NOMO-1 treated with DMSO at 0.1 percent for 48 hours (cell line): Measurements from ENCODE around the gene AGER.
A peak's percentile ranks its signal among the peaks of the same experiment; 100 is the strongest.
"Not testable (repeated sequence)": the region's sequence is repeated elsewhere in the genome, so short reads cannot be mapped to it uniquely, and the experiment has no call there.

Experiments
- DNase-seq: peaks from one replicate; lab custom pipeline; 2025; ENCODE audit not compliant: unreplicated experiment; lab: John Stamatoyannopoulos, UW

Gene AGER

DNA sequence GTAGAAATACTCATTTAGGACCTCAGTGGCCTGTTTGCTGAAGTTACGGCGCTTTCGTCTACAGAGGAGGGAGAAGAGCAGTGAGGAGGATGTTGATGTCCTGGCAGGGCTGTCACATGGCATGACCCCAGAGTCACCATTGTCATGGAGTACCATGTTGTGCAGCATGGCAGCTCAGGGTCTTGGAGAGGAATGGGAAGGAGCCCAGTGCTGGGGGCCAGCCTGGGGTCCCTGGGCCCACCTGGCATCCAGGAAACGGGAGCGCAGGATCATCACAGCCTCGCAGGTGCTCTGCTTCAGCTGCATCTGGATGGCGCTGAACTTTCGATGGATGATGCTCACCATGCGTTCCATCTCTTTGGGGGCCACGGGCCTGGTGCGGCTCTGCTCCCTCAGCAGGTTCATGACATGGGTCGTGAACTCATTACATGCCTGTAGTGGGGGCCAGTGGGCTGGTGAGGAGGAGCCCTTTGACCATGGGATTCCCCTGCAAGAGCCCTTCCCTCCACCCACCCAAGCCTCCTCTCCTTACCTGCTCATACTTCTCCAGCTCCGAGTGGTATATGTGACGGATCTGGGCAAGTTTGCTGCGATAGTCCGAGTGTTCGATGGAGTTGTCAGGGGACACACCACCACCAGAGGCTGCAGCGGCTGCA, 3.8 kb upstream of the AGER start:
- not testable (repeated sequence) for DNase-seq

DNA sequence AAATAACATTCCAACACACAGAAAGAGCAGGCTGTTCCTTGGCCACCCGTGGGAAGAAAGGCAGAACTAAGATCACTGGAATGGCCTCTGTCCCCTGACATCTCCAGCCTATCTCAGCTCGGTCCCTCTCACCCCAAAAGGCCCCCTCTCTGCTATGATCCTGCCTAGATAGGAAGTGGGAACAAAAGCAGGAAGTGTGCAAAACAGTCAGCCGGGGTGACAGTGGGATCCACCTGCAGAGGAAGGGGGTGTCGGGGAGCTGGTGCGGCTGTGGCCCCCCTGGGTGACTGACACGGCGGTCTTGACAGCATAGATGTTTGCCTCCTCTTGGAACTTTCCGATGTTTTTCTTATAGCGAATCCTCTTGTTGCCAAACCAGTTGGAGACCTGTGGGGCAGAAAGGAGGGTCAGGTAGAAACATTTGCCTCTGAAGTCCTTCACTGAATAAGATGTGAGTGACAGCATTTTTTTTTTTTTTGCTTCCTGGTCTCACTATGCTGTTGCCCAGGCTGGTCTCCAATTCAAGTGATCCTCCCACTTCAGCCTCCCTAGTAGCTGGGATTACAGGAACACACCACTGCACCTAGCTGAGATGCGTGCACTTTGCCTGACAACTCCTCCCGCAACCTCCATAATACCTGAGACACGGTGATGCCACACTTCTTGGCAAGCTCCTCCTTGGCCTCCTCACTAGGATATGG, 3.1 kb upstream of the AGER start:
- no peak for DNase-seq

DNA sequence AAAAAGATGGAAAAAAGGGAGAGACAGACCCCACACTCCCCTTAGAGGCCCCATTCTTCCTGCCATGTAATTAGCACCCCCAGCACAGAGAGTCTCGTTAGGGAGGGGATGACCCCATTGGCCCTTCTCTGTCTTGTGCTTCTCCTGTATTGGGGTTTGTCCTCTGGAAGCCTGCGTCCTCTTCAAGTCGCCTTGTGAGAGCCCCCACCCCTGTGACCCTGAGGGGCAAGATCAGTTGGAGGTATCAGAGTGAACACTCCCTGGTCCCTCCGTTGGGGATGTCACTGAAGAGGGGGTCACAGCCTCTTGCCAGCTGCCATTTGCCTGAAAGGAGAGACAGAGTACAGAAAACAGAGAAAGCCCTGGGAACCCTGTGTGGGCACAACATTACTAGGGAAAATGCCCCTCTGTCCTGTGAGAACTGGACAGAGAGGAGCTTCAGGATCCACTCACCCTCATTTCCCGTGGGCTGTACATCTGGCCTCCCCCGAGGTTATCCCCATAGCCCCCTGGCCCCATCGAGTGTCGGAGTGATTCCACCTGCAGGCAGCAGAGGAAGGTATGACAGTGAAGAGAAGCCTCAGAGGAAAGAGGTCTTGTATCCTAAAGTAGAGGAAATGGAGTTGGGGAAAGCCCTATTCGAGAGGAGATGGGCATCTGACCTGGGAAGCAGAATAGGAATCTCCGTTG, 2.2 kb upstream of the AGER start:
- DNase-seq: not testable (repeated sequence)

GRCh38 chr6:32185681-32186131, 1.7 kb upstream of the AGER start:
- DNase-seq: peak; percentile 52

DNA sequence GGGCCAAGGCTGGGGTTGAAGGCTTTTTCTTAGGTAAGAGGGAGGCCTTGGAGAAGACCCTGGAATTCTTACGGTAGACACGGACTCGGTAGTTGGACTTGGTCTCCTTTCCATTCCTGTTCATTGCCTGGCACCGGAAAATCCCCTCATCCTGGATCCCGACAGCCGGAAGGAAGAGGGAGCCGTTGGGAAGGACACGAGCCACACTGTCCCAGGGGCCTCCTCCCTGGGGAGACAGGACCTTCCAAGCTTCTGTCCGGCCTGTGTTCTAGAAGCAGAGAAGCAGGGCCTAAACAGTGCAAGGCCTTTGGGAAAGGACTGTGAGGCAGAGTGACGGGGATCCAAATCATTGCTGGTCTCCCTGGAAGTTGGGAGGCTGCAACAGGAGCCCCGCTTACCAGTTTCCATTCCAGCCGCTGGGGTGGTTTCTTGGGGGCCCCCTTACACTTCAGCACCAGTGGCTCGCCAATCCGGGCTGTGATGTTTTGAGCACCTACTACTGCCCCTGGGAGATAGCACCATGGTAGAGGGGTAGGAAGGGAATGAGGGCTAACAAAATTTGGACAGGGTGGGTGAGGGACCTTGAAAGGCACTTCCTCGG, 470 bp downstream of the AGER start:
- DNase-seq: no peak

DNA sequence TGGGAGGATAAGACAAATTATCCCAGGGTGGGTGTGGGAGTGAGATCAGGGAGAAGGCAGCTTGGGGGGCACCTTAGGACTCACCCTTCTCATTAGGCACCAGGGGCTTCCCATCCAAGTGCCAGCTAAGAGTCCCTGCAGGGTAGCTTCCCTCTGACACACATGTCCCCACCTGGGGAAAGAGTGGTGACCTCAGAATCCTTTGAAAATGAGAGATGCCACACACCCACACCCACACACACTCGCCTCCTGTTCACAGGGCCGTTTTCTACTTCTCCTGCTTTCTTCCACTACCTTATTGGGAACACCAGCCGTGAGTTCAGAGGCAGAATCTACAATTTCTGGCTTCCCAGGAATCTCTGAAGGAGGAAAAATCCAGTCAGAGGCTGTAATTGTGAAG, 1.0 kb downstream of the AGER start:
- DNase-seq: no peak

- DNase-seq: no peak
Observed at GRCh38 chr6:32182555-32182981, 1.5 kb downstream of the AGER start.

DNA sequence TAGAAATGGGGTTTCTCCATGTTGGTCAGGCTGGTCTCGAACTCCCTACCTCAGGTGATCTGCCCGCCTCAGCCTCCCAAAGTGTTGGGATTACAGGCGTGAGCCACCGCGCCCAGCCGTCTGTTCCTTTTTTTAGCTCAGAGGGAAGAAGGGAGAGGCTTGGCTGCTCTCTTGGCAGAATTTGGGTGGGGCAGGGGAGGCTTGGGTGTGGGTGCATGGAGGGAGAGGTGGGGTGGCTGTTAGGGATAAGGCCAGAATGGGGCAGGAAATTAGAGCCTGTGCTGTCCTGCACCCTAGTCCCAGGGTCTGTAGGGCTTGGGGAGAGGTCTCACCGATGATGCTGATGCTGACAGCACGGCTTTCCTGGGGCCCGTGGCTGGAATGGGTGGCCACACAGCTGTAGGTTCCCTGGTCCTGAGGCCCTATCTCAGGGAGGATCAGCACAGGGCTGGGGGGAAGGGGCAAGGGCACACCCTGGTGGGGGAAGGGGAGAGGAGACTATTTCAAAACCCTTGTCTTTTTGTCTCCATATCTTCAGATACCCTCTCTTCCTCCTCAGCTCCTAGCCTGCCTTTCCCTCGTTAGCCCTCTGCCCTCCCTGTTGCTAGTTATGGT, 2.0 kb downstream of the AGER start:
- no peak for DNase-seq

- no peak for DNase-seq
Observed at GRCh38 chr6:32181148-32181702, 2.8 kb downstream of the AGER start.

- DNase-seq: no peak
Observed at GRCh38 chr6:32179766-32180405, 4.2 kb downstream of the AGER start.

- no peak for DNase-seq
Observed at GRCh38 chr6:32178547-32179440, 5.3 kb downstream of the AGER start.

DNA sequence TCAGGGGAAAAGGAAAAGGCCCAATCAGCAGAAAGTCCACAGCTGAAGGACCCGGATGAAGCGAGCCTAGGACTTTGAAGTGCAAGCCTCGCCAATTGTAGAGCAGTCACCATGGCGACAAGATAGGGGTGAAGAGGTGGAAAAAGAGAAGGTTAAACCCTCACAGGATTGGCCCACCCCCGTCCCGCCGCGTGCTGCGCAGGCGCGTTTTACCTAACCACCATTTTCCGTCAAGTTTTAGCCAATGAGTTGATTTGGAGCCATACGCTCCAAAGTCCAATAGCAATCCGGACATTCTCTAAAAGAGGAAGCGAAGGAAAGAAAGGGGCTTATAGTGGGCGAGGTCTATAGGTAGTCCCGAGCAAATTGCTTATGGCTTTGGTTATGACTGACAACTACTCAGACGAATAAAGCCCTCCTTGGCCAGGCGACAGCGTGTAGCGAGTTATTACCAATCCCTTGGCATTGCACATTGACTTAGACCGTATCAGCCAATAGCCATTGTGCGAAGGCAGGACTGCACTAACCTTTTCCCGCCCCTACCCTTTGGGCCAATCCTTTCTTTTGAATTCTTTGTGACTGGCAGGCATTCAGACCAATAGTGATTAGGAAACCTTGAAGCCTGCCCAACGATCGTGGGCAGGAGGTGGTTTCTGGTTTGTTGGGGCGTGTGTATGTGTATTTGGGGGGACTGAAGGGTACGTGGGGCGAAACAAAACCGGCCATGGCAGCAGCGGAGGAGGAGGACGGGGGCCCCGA, 6.1 kb downstream of the AGER start, which contains the start of gene RNF5:
Gene RNF5, plus strand, starts transcription at position 618 of the 759 bp plus-strand sequence. Its CDS starts 107 bp downstream, at position 725.
- DNase-seq: peak; percentile 100

- DNase-seq: peak; percentile 51
Observed at GRCh38 chr6:32177183-32177787, 6.8 kb downstream of the AGER start.

- DNase-seq: no peak
Observed at GRCh38 chr6:32176476-32177182, 7.4 kb downstream of the AGER start.

DNA sequence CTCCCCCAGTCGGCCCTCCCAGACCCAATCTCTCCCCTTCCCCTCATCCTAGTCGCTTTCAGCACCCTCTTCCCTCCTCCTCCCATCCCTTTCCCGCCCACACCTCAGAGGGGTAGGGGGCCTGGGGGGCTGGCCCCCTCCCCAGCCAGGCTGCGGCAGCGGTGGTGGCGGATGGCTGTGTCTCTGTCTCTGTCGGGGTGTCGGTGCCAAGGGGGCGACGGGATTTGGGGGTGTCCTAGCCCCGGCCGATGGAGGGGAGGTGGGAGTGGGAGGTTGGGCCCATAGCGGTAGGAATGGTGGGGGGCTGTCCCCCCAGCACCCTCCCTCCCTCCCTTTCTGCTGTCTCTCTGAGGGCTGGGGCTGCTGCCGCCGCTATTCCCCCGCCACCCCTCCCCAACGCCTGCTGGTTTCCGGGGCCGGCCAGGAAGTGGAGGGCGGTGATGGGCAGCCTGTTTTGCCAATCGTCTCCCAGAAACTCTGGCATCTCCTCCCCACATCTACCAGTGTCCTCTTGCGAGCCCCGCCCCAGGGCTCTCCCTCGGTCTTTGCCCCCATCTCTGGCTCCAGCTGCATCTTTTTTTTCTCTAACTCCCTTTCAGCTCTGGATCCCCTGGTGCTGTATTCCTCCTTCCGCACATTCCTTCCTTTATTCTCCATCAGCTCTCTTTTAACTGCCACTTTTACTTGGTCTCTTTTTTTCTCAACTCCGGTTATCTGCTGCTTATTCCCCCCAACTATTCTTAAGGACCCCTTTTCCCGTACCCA, 8.2 kb downstream of the AGER start, which contains the start of gene AGPAT1:
Gene AGPAT1, minus strand, starts transcription at position 374 of the 765 bp plus-strand sequence. CDS start 4,588 bp downstream, outside the sequence.
- DNase-seq: peak; percentile 91

DNA sequence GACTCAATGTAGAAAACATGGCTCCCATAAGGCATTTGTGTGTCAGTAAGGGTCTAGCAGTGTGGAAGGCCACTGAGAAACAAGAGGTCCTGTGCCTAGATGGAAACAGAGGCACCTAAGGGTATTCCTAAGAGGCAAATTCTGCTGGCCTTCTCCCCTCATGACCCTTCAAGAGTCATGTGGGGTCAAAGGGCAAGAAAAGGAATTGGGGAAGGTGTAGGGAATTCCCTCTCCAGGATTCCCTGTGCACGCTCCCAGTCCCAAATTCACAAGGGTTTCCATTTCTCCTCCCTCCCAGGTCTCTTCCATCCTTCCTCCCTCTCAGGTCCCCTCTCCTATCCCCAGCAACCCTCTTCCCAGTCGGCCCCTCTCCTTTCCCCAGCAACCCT, 8.7 kb downstream of the AGER start:
- DNase-seq: no peak

GRCh38 chr6:32174416-32174815, 9.6 kb downstream of the AGER start:
- no peak for DNase-seq
